ENCODE measurements around the gene IFNK.

Gene IFNK

GRCh38 chr9:27533311-27533710, 9.2 kb downstream of the IFNK start:
- DNase-seq = no peak
- TF ChIP-seq CTCF (IDR thresholded peaks at IDR 0.05; ENCODE audit: low read depth, low read length) = no peak
- Histone ChIP-seq H3K4me1 (no peaks in the 10 kb centered on the region), H3K4me3 (ENCODE audit: low read depth, low read length) (no peak overlapping the region), H3K27me3 (no peaks in the 10 kb centered on the region), H3K36me3 (no peaks in the 10 kb centered on the region), H3K9me3 (no peaks in the 10 kb centered on the region)

GRCh38 chr9:27534131-27534530, 10.0 kb downstream of the IFNK start:
- H3K4me3 ChIP-seq (ENCODE audit: low read depth, low read length) = no peak overlapping the region
- no peaks in the 10 kb centered on the region for H3K36me3 ChIP-seq
- no peak for DNase-seq
- H3K4me1 ChIP-seq = no peaks in the 10 kb centered on the region; the same call in 1 of the 2 replicates
- H3K9me3 ChIP-seq = no peaks in the 10 kb centered on the region
- TF ChIP-seq CTCF (IDR thresholded peaks at IDR 0.05; ENCODE audit: low read depth, low read length) = no peak
- no peaks in the 10 kb centered on the region for H3K27me3 ChIP-seq

DNA sequence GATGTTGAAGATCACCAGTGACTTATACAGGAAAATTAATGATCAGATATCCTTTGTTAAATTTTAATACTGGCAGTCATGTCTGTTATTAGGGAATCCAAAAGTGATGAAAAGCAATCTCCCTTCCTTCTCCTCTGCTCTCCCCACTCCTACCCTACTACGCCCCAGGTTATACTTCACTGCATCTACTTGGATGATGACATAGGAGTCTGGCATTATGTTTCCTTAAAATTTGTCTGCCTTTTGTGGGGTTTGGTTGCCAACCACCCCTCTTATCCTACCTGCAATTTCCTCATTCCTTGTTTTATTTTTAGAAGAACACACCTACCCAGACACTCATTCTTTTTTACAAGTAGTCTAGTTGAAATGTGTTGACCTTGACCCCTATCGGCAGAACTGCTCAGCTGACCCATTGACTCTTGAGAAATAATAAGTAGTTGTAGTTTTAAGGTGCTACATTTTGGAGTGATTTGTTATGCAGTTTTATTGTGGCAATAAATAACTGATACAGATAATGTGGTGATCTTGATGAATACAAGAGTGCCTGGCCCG, 10.6 kb downstream of the IFNK start:
- no peak for TF ChIP-seq CTCF (IDR thresholded peaks at IDR 0.05; ENCODE audit: low read depth, low read length)
- DNase-seq = no peak
- H3K36me3 ChIP-seq = no peaks in the 10 kb centered on the region
- no peaks in the 10 kb centered on the region for H3K27me3 ChIP-seq
- no peaks in the 10 kb centered on the region for H3K9me3 ChIP-seq
- H3K4me3 ChIP-seq (ENCODE audit: low read depth, low read length) = no peak overlapping the region
- no peaks in the 10 kb centered on the region; the same call in 1 of the 2 replicates for H3K4me1 ChIP-seq

DNA sequence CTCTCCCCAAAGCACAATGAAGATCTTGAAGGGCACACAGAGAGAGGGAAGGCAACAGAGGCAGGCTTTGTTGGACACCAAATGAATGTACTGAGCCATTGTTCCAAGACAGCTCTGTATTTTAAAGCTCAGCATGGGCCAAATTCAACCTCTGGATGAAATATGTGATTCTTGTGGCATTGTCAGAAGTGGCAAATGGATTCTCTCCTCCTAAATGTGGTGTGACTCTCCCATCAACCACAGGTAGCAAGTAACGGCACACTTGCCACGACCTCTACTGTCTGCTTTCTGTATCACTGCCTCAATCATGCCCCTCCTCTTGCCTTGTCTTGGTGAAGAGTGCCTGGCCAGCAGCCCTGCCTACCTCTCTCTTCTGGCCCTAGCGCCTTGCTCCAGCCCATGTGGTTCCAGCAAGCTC, 11.6 kb downstream of the IFNK start:
- DNase-seq = no peak
- no peaks in the 10 kb centered on the region for H3K9me3 ChIP-seq
- no peak overlapping the region for H3K4me3 ChIP-seq (ENCODE audit: low read depth, low read length)
- no peaks in the 10 kb centered on the region; the same call in 1 of the 2 replicates for H3K4me1 ChIP-seq
- no peak for TF ChIP-seq CTCF (IDR thresholded peaks at IDR 0.05; ENCODE audit: low read depth, low read length)
- H3K27me3 ChIP-seq = no peaks in the 10 kb centered on the region
- H3K36me3 ChIP-seq = no peaks in the 10 kb centered on the region

GRCh38 chr9:27536168-27536567, 12.1 kb downstream of the IFNK start:
- TF ChIP-seq CTCF (IDR thresholded peaks at IDR 0.05; ENCODE audit: low read depth, low read length) = no peak
- Histone ChIP-seq H3K36me3 (no peaks in the 10 kb centered on the region), H3K9me3 (no peaks in the 10 kb centered on the region), H3K27me3 (no peaks in the 10 kb centered on the region), H3K4me1 (no peaks in the 10 kb centered on the region; the same call in 1 of the 2 replicates), H3K4me3 (ENCODE audit: low read depth, low read length) (no peak overlapping the region)
- no peak for DNase-seq

GRCh38 chr9:27537027-27537435, 12.9 kb downstream of the IFNK start:
- no peak for TF ChIP-seq CTCF (IDR thresholded peaks at IDR 0.05; ENCODE audit: low read depth, low read length)
- H3K27me3 ChIP-seq = no peaks in the 10 kb centered on the region
- H3K4me1 ChIP-seq = peaks cover 2% of the 10 kb centered on the region
- H3K36me3 ChIP-seq = no peaks in the 10 kb centered on the region
- 0 out of 2 replicates have a peak, but pooled peaks cover 3% of the 10 kb centered on the region for H3K9me3 ChIP-seq
- no peak overlapping the region for H3K4me3 ChIP-seq (ENCODE audit: low read depth, low read length)
- DNase-seq = no peak
